Right ventricle myocardium superior (tissue), 1 donor: ENCODE measurements around the gene PLXND1. TPM values are rescaled to one million over a fixed set of nuclear protein-coding genes. Genes with fewer than 3 reads are reported as not detected.

Experiments used
- ATAC-seq: fragments of 200-7000 bp; cut with Tn5 transposase; one replicate; pipeline ENCODE4 v1.9.1; 2020; ENCODE audit warnings: mild to moderate bottlenecking; ENCODE audit not compliant: poor library complexity
- DNase-seq: peaks from one replicate; pipeline ENCODE4 v3.0.0-alpha.2; 2020
- intact Hi-C: fragments of 100-400 bp; cut with DNase I; formaldehyde crosslinking; loops from one replicate; pipeline ENCODE4 v1.11.2; 2022
- total RNA-seq: library from RNA; stranded (reverse); fragmentation: NEBNext Ultra II Directional; extraction: Animal tissue kit (Norgen Biotek cat#: 25700); gene quantifications from one replicate; pipeline ENCODE4 v1.2.1, GENCODE V29; 2021
- donor health status: DM: no; HTN: yes; CAD: no; lungs with severe emphysema.

The PLXND1 gene
- total RNA-seq, 1 donor from 2014 or later: 53.1 TPM

DNA sequence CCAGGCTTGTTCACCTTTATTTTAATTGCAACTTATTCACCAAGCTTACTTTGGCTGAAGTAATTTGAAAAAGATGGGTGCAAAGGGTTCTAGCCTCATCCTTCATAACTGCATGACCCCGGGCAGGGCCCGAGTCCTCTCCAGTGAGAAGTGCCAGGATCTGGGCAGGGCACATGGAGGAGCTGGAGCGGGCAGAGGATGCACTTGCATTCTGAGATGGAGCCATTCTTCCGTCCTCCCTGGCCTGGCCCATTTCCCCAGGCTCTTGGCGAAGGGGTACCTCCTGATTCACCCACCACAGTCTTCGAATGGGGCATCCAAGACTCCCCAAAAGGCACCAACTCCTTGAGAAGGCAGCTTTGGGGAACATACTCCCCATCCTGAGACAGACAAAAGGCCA, 22.5 kb upstream of the PLXND1 start:
- no peak for DNase-seq
- intact Hi-C loops: loop anchor here (5.0 kb wide), 1 partner anchor 303 kb away; no protein-coding TSS in a partner anchor
- no peak for ATAC-seq

DNA sequence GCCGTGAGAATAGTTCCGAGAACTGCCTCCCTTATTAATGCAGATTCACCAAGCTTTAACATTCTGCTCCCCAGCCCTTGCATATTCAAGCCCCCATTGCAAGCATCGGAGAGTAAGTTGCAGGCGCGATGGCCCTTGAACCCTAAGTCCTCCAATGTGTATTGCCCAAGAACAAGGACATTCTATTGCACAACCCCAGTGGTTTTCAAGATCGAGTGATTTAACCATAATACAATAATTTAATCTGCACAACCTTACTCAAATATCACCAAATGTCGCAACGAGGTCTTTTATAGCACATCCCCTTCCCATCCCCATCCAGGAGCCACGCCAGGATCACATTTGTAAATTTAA, 21.7 kb upstream of the PLXND1 start:
- peak; percentile 0 for ATAC-seq

DNA sequence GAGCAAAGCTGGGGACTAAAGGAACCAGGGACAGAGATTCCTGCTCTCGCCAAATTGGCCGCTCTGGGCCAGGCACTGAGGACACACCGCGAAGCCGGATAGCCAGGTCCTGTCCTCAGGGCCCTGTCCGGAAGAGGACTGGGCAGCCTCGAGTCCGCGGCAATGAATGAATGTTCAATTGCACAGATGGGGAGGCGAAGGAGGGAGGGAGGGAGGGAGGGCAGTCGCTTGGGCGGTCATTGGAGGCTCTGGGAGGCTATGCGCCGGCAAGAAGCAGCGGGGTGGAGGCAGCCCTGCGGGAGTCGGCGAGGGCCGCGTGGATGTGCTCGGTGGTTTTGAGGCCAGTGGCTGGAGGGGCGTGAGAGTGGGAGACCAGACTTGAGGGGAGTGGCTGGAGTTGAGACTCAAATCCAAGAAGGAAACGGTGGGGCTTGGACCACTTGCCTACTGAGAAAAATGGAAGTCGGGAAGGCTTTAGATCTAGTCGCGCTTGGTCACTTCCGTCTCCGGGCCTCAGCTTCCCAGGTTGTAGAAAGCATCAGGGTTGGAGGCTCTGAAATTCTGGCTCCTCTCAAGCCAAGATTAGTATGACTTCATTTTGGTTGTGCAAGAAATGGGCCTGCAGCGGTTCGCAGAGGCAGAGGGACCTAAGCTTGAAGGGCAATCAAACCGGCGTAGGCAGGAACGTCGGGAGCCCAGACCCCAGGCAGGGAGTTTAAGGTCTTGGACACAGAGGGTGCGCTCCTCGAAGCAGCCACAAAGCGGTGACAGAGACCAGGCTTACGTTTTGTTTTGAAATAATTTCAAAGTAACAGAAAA, 21.1 kb upstream of the PLXND1 start:
- intact Hi-C loops: loop anchor here (5.0 kb wide), 1 partner anchor 305 kb away; no protein-coding TSS in a partner anchor
- ATAC-seq (peak; percentile 44), DNase-seq (peak; percentile 84)

More for the DNA sequence above, 21.7 kb upstream of the PLXND1 start:
- DNase-seq: no peak
- intact Hi-C loops: loop anchor here (5.0 kb wide), 1 partner anchor 304 kb away; no protein-coding TSS in a partner anchor

DNA sequence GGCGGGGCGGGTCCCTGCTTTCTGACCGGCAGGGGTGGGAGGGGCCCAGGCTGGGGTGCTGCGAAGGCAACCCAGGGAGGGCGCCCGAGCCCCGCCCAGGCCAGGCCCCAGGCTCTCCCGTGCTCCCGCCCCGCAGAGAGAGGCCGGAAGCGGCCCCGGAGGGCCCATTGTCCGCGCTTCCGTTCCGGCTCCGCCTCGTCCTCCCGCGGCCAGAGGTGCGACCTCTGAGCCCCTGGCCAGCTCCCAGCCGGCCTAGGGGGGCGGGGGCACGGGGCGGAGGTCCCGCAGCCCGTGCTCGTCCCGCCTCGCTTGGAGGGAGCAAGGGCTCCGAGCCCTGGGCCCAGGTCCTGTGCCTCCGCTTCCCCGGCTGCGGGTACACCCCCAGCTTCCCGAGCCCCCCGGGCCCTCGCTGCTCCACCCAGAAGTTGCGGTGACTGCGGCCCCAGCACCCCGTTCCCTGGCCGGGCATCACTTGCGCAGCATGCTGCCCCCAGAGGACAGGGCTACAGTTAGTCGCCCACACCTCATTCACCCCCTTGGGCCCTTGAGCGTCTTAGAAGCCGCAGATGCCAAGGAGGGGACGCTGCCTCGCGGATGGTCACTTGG, 20.4 kb upstream of the PLXND1 start:
- ATAC-seq (peak; percentile 92), DNase-seq (peak; percentile 98)
- intact Hi-C loops: loop anchor here (5.0 kb wide), 1 partner anchor 305 kb away; no protein-coding TSS in a partner anchor

DNA sequence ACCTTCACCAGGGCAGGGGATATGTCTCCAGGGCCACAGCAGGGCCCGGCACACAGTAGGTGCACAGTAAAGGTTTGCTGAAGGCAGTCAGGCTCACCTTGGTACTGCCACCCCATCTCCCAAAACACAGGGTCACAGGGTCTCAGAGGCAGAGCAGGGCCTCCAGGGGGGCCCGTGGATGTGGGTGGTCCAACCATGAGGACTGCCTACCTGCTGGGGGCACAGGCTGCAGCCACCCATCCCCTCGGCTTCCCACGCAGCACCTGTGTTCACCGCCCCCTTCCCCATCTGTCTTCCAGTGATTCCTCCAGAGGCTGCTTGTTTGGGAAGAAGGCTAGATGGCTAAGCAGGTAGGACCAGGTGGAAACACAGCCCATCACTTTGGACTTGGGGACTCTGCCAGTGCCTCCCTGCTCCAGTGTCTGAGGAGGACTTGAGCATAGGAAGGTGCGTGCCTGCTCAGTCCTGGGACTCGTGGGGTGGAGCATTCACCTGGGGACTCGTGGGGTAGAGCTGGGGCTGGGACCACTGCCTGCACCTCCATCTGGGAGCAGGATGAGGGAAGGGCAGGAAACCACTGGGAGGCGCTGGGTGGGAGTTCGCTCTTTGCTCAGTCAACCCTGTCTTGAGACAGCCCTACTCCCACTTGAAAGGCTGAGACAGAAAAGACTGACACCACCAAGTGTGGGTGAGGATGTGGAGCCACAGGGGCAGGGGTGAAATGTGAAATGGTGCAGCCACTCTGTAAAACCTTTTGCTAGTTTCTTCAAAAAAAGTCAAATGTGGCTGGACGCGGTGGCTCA, 18.8 kb upstream of the PLXND1 start:
- DNase-seq (no peak), ATAC-seq (no peak)
- intact Hi-C loops: loop anchor here (5.0 kb wide), 1 partner anchor 307 kb away; no protein-coding TSS in a partner anchor

DNA sequence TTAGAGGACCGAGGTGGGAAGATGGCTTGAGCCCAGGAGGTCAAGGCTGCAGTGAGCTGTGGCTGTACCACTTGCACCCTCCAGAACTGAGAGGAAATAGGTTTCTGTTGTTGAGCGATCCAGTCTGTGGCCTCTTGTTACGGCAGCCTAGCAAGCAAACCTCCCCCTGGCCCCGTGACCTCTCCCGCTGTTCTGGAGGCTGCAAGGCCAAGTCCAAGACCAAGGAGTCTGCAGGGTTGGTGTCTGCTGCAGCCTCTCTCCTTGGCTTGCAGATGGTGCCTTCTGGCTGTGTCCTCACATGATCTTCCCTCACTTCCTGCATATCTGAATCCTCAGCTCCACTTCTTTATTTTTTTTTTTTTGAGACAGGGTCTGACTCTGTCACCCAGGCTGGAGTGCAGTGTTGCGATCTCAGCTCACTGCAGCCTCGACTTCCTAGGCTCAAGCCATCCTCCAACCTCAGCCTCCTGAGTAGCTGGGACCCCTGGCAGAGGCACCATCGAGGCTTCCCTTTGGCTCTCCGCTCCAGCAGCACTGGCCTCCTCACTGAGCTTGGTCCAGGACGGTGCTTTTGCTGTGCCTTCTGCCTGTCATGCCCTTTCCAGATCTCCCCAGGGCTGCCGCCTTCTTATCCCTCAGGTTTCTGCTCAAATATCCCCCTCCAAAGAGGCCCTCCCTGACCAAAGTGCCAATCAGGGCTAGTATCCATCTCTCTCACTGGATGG, 18.0 kb upstream of the PLXND1 start:
- intact Hi-C loops: loop anchor here (5.0 kb wide), 1 partner anchor 308 kb away; no protein-coding TSS in a partner anchor
- peak; percentile 68 for DNase-seq
- ATAC-seq: no peak

DNA sequence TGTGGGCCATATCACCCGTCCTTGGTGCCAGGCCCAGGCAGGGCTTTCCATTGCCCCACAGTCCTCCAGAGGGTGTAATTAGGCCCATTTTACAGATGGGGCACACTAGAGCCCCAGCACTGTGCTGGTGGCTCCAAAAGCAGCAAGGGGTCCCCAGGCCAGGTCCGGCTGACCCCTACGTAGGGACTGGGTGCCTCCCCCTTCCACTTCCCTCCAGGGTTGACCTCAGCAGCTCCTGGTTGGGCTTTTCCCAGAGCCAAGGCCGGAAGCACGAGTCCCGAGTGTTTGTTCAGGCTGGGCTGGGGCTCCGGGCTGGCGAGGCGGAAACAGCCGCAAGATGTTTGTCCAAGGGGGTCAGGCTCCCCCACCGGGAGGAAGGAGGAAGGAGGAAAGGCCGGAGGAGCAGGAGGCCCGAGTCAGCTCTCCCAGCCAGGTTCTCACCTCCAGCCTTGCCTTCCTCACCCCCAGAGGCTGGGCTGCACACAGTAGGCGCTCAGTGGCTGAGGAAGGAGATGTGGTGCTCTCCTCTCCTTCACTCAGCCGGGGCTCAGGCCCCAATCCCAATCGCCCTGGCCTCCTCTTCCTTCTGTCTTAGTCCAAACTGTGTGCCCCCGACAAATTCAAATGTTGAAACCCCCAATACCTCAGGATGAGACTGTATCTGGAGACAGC, 17.1 kb upstream of the PLXND1 start:
- DNase-seq: peak; percentile 82
- intact Hi-C loops: no loop called here

DNA sequence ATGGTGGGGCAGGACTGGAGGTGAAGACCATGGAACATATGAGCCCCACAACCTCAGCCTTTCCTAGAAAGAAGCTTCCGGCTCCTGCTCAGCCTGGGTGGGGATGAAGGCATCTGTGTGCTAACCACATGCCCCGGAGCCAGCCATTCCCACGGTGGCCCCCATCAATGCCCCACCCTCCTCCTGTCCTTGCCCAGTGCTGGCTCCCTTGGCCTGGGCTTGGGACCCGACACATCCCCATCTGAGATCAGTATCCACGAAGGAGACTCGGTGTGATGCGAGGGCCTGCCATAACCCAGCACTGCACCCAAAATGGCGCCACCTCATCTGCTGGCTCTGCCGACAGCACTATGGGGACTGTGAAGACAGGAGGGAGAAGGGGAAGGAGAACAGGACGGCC, 16.5 kb upstream of the PLXND1 start:
- ATAC-seq (no peak), DNase-seq (no peak)
- intact Hi-C loops: no loop called here

More for the DNA sequence above, 17.1 kb upstream of the PLXND1 start:
- no peak for ATAC-seq

DNA sequence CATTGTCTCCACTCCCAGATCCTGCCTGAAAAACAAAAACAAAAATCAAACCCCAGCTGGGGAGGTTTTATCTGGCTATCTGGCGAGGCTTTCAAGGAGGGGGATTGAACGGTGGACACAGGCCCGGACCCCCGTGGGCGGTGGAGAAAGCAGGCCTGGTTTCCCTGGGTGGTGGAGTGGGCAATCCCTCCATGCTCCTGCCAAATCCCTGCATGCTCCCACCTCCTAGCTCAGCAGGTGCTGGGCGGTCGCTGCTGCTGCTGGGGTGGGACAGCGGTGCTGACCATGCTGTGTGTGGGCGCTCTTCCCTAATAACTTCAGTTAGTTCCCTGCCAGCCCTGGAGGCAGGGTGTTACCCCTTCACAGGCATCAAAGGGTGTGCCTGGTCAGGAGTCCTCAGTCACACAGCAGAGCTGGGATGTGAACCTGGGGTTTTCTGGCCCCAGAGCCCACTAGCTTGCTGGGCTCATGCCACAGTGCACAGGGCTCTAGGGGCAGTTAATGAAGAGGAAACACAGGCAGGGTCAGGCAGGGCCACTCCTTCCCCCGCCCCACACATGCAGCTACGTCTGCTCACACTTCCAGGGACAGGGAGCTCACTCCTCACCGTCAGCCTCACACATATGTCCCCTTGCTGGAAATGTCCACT, 15.9 kb upstream of the PLXND1 start:
- ATAC-seq (no peak), DNase-seq (no peak)
- intact Hi-C loops: no loop called here

DNA sequence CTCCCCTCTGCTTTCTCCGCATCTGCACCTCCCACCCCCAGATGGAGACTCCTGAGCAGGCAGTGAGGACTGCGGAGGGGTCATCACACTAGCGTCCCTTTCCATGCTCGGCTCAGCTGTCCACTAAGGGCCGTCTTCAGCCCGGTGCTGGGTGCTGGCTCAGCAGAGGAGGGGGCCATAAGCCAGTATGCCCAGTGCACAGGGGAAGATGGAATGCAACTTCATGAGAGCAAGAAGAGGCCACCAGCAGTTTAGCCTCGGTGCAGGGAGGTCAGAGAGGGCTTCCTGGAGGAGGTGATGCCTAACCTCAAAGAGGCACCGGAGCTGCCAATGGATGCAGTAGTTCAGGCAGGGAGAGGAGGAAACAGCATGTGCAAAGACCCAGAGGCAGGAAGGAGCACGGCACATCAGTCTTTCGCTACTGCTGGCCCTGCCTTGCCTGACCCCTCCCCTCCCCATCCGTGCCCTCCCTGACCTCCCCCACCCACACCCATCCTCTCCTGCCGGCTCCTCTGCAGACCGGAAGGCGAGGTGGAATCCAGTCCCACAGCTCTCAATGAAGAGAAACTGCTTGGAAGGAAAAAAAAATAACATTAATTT, 15.2 kb upstream of the PLXND1 start:
- intact Hi-C loops: no loop called here
- ATAC-seq: no peak
- no peak for DNase-seq

DNA sequence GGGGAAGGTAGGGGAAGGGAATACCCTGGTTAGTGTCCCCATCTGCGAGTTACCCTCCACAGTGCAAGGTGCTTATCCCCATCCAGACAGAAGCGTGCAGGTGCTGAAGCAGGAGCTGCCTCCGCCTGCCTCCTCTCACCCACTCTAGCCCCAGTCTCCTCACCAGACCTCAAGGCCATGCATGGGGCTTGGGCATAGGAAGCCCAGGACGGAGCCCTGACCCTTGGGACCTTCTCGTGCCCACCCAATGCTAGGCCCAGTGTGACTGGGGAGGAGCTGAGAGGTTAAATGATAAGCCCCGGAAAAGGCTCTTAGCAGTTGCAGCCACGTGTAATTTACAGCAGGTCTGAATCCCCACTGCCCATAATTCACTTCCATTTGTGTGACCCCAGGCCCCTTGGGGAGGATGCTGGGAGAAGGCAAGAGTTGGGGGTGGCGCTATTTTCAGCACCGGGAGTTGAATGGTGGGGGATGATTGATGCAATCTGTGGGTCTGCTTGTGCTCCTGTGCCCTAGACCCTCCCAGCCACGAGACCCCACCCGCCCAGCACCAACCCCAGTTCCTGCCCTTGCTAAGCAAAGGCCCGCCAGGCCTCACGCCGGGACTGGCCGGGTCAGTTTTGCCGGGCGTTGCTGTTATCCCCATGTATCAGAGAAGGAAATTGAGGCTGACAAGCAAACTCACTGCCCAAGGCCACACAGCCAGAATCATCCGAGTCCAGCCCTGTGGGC, 14.5 kb upstream of the PLXND1 start:
- ATAC-seq (no peak), DNase-seq (no peak)
- intact Hi-C loops: no loop called here

DNA sequence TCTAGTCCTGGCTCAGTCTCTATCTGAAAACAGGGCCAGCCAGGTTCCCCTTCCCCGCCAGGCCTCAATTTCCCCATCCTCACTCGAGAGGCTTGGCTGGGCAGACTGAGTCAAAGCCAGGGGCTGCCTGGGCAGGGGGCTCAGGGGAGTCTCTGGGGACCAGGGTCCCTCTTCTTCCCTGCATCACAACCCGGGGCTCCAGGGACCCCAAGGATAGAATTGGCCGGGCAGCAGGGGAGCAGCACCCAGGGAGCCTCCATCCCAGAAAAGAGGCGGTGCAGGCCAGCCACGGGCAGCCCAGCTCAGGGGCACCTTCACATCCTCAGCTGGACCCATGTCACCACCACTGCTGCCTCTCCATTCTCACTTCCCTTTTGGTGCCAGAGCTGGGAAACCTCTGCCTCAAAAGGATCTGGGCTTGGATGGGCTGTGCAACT, 13.3 kb upstream of the PLXND1 start:
- ATAC-seq (no peak), DNase-seq (no peak)
- intact Hi-C loops: no loop called here

DNA sequence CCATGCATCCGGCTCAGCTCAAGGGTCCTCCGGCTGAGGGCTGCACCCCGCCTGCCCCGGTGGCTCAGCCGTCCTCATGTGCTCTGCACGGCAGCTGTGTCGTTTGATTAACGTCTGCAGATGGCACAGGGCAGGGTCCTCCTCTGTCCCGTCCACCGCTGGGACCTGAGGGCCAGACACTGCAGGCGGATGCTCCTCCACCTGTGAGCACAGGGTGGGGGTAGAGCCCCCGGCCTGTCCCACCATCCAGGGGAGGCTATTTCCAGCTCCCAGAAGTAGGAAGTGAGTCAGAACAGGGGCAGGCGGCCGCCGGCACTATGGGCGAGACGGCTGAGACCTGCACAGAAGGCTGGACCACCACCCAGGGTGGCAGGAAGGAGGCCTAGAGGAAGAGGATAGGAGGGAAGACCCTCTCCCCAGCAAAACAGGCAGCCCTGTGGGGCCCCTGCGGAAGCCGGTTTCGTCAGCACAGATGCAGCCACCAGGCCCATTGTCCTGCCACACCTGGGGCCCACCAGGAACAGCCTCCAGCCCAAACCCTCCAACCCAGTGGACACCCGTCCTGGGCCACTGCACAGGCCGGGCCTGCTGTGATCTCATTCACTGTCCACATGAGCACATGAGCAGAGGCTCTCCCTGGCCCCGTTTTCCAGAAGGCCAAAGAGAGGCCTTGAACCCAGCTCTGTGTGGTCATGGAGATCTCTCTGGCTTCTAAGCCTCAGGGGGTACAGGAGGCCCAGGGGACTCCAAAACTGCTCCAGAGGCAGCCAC, 12.6 kb upstream of the PLXND1 start:
- ATAC-seq: no peak
- intact Hi-C loops: no loop called here
- DNase-seq: peak; percentile 63

DNA sequence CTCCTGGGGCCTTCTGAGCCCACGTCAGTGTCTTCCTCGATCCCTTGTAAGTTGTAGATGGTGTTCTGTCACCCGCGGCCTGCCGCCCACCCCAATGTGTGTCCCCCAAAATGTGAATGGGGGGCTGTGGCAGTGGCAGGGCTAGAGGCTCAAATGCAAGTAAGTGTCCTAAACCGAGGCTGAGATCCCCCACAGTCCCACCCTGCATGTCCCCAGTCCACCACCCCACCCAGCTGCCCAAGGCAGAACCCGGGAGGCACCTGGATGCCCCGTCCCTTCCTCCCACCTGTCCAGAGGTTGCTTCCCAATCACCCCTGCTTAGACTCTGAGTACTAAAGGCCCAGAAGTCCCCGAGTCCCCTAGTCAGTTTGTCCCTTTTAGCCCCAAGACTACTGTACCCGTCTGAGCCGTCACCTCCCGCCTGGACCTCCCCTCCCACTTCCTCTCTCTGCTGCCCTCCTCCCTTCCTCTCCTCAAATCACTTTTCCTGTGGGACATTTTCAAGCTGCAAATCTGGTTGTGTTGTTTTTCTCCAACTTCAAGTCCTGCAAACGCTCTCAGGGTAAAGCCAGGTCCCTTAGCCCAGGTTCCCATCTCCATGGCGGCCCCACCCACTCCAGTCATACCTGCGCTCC, 11.8 kb upstream of the PLXND1 start:
- intact Hi-C loops: no loop called here
- peak; percentile 19 for ATAC-seq
- DNase-seq: peak; percentile 32

DNA sequence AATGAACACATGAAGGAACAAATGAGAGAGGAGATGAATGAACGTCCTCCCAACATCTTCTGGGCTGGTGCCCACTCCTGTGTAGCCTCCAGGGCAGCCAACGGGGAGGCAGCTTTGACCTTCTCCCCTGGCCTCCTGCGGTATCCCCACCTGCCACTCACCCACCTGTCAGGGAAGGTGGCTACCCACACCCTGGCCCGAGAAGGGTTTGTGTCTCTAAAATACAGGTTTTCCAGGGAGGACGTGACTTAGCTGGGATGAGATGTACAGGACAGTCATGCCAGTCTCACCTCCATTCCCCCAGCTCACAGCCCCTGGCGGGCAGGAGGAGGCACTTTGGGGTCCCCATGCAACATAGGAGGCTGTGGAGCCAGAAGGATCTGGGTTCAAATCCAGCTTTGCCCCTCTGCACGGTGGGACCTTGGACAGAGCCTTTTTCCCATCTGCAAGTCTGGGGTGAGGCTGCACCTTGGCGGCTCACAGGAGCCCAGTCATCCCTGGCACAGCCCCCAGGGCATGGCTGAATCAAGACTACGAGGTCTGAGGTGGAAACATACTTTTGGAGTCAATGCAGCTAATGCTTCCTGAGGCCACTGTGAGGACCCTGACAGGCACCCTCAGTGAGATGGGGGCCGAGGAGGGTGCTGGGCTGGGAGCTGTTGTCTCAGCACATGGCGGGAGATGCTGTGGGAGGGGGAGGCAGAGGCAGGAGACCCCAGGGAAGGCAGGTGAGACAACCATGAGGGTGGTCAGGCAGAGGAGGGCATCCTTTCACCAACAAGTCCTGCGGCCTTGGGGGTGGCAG, 11.1 kb upstream of the PLXND1 start:
- no peak for DNase-seq
- intact Hi-C loops: no loop called here

More for the DNA sequence above, 11.1 kb upstream of the PLXND1 start:
- ATAC-seq: no peak
